K562 (cell line): ENCODE results near the gene GLIPR2. TPM values are rescaled to one million over a fixed set of nuclear protein-coding genes. Genes with fewer than 3 reads are reported as not detected.

Source experiments
- ATAC-seq: fragments of 200-7000 bp; cut with Tn5 transposase; 3 replicates; pipeline ENCODE4 v1.9.1; 2020; ENCODE audit warnings: moderate library complexity
- BruUV-seq: library from RNA; stranded (reverse); fragments of 400-500 nt; replicated peaks from 2 replicates; lab custom pipeline; 2021; lab: Mats Ljungman, UMichigan
- CTCF ChIA-PET: fragments of 300-600 bp; formaldehyde crosslinking; extraction: SDS; loops from one replicate; lab custom pipeline; 2021; ENCODE audit warnings: low intra/inter-chr PET ratio; lab: Yijun Ruan, JAX
- POLR2A ChIA-PET: fragments of 300-600, 350-650 bp; sonication (Branson Sonifier 250); formaldehyde crosslinking; extraction: SDS; loops from one replicate; lab custom pipeline; 2021; ENCODE audit warnings: antibody characterized with exemption, inconsistent platforms; lab: Yijun Ruan, JAX
- DNase-seq, 4 experiments: peaks; one replicate each; pipeline versions ENCODE4 v3.0.0 to v3.0.0-alpha.2; 2011 to 2018; ENCODE audit warnings: low spot score in 3 of 4, mixed read lengths in 3 of 4; ENCODE audit errors: extremely low read depth in 1 of 4
- FAIRE-seq: peaks from 2 replicates; lab custom pipeline; 2011; peaks lifted over from hg19 to GRCh38; lab: Jason Lieb, UNC
- H2AFZ ChIP-seq: 2 replicates; pipeline ENCODE4 v1.6.0; 2011; ENCODE audit warnings: low read depth, low read length, control low read depth, inconsistent platforms
- H3K27ac ChIP-seq: fragments of 200-600 bp; 3 replicates; pipeline ENCODE4 v1.8.0; 2011; ENCODE audit warnings: low read depth, mild to moderate bottlenecking, control low read depth, inconsistent platforms, low read length, moderate library complexity, mixed read lengths; ENCODE audit errors: extremely low read depth
- H3K27me3 ChIP-seq, 2 experiments: fragments of 300-600 bp in 1 of 2; 2 replicates in 1 of 2; 3 replicates in 1 of 2; pipeline versions ENCODE4 v1.6.0 to v1.8.0; 2011; ENCODE audit warnings: inconsistent platforms in 2 of 2, low read length in 2 of 2, mild to moderate bottlenecking in 1 of 2, mixed read lengths in 1 of 2, moderate library complexity in 1 of 2; ENCODE audit not compliant: control insufficient read depth in 2 of 2, insufficient read depth in 2 of 2
- H3K36me3 ChIP-seq: fragments of 300-600 bp; 3 replicates; pipeline ENCODE4 v1.8.0; 2011; ENCODE audit warnings: mild to moderate bottlenecking, low read length, inconsistent platforms; ENCODE audit not compliant: control insufficient read depth, insufficient read depth
- H3K4me1 ChIP-seq, 2 experiments: fragments of 200-600 bp in 1 of 2; replicated peaks in 1 of 2; 2 replicates in 1 of 2; 3 replicates in 1 of 2; pipeline versions ENCODE4 v1.5.1 to v1.8.0; 2011; ENCODE audit warnings: inconsistent platforms in 2 of 2, low read length in 2 of 2, mild to moderate bottlenecking in 1 of 2, mixed read lengths in 1 of 2, moderate library complexity in 1 of 2; ENCODE audit not compliant: control insufficient read depth in 2 of 2, insufficient read depth in 2 of 2
- H3K4me2 ChIP-seq: 2 replicates; pipeline ENCODE4 v1.6.1; 2011; ENCODE audit warnings: low read length, control low read depth, inconsistent platforms, mixed read lengths; ENCODE audit not compliant: insufficient read depth
- H3K4me3 ChIP-seq: fragments of 200-600 bp; sonication (generic), shearing (Covaris generic); 2 replicates; pipeline ENCODE4 v1.5.1; 2016; ENCODE audit warnings: control low read depth, inconsistent platforms
- H3K79me2 ChIP-seq: fragments of 200-600 bp; 3 replicates; pipeline ENCODE4 v1.8.0; 2011; ENCODE audit warnings: low read length, inconsistent platforms; ENCODE audit not compliant: control insufficient read depth, insufficient read depth
- H3K9ac ChIP-seq, 2 experiments: 2 replicates each; pipeline versions ENCODE4 v1.6.0 to v1.6.1; 2011; ENCODE audit warnings: low read depth in 2 of 2, low read length in 2 of 2, control low read depth in 1 of 2, inconsistent platforms in 1 of 2, mild to moderate bottlenecking in 1 of 2, mixed read lengths in 1 of 2; ENCODE audit not compliant: insufficient read depth in 1 of 2
- H3K9me1 ChIP-seq: one replicate; pipeline ENCODE4 v1.6.0; 2011; ENCODE audit warnings: inconsistent platforms, mild to moderate bottlenecking, low read length, moderate library complexity; ENCODE audit not compliant: control insufficient read depth, insufficient read depth
- H3K9me3 ChIP-seq: replicated peaks from 2 replicates; pipeline ENCODE4 v1.5.1; 2011; ENCODE audit warnings: low read depth, low read length, inconsistent platforms; ENCODE audit not compliant: control insufficient read depth, insufficient read depth
- H4K20me1 ChIP-seq: replicated peaks from 2 replicates; pipeline ENCODE4 v1.6.1; 2011; ENCODE audit warnings: low read length, inconsistent platforms, mixed read lengths; ENCODE audit not compliant: control insufficient read depth, insufficient read depth
- ATF3 ChIP-seq, 2 experiments: fragments of 450-650 bp in 1 of 2; sonication (generic) in 1 of 2; formaldehyde crosslinking in 1 of 2; IDR thresholded peaks in 1 of 2; conservative IDR thresholded peaks in 1 of 2; 2 replicates each; pipeline versions ENCODE4 v1.6.1 to v1.8.1; 2016 to 2023; ENCODE audit warnings: mild to moderate bottlenecking in 2 of 2, moderate library complexity in 2 of 2, inconsistent platforms in 1 of 2, missing genetic modification reagents in 1 of 2
- CREB5 ChIP-seq: fragments of 250-450 bp; sonication (Bioruptor Pico); IDR thresholded peaks from 2 replicates; pipeline ENCODE4 v1.5.0; 2020; ENCODE audit warnings: mild to moderate bottlenecking
- EP300 ChIP-seq: IDR thresholded peaks from 2 replicates; pipeline ENCODE4 v1.6.1; 2012; ENCODE audit warnings: low read length, improper control_type of control experiment
- MECOM ChIP-seq: fragments of 250-450 bp; sonication (Bioruptor Pico); IDR thresholded peaks from 2 replicates; pipeline ENCODE4 v1.8.0; 2022; ENCODE audit warnings: inconsistent platforms
- ZBTB2 ChIP-seq: fragments of 450-650 bp; IDR thresholded peaks from 2 replicates; pipeline ENCODE4 v1.6.1; 2016; ENCODE audit warnings: antibody characterized with exemption
- ZFX ChIP-seq: sonication (generic); formaldehyde crosslinking; IDR thresholded peaks from 2 replicates; pipeline ENCODE4 v1.8.0; 2022; ENCODE audit warnings: mild to moderate bottlenecking, missing genetic modification reagents, moderate library complexity
- ZNF354B ChIP-seq: fragments of 250-450 bp; sonication (Bioruptor Pico); IDR thresholded peaks from 2 replicates; pipeline ENCODE4 v1.4.0; 2020
- ZNF407 ChIP-seq: fragments of 450-650 bp; IDR thresholded peaks from 2 replicates; pipeline ENCODE4 v1.6.1; 2016; ENCODE audit warnings: low read depth
- WGBS: fragments of 100-300 bp; shearing (Covaris generic); methylation state at CpG from one replicate; pipeline ENCODE4 v1.1.6; 2016; ENCODE audit warnings: low coverage, mixed read lengths; ENCODE audit not compliant: insufficient coverage; ENCODE audit errors: missing lambda C conversion rate; 5-methylcytosine and 5-hydroxymethylcytosine counted together
- in situ Hi-C: fragments of 300-500 bp; cut with MboI; formaldehyde crosslinking; loops from 4 replicates; pipeline ENCODE4 v1.15.0; 2018; ENCODE audit warnings: inconsistent platforms, mixed read lengths
- intact Hi-C: fragments of 100-400 bp; cut with micrococcal nuclease; formaldehyde crosslinking; loops from 2 replicates; pipeline ENCODE4 v1.14.2; 2022
- polyA plus RNA-seq, 8 experiments: library from polyadenylated mRNA; depleted of rRNA in 4 of 8; stranded (reverse) in 5 of 8; unstranded in 3 of 8; fragments of >200 nt; fragmentation: Nextera tagmentation in 2 of 8; fragmentation: Illumina TruSeq in 1 of 8; extraction: Ambion mirVana in 2 of 8; extraction: Trizol in 1 of 8; gene quantifications; 2 replicates each; pipeline versions ENCODE4 v1.2.1 to v1.2.3, GENCODE V29; 2011 to 2014; ENCODE audit warnings: inconsistent platforms in 1 of 8, missing spikeins in 1 of 8
- total RNA-seq, 7 experiments: library from RNA; depleted of rRNA in 6 of 7; stranded (reverse); fragments of >200 nt in 6 of 7; fragmentation: Illumina TruSeq in 2 of 7; extraction: Trizol in 2 of 7; gene quantifications; 2 replicates each; pipeline versions ENCODE4 v1.2.1 to v1.2.3, GENCODE V29; 2011 to 2021; ENCODE audit warnings: low replicate concordance in 1 of 7

GLIPR2 gene
- total and polyA plus RNA-seq, 9 of the 15 experiments (the other 6 are each of a cell fraction or from before 2014, with no cell fraction given): 1.4 to 8.8 (median 2.9) TPM

GRCh38 chr9:36169166-36169565, 32.6 kb downstream of the GLIPR2 start, which contains the start of gene CCIN:
TSS of gene CCIN (plus strand) at chr9:36169388. CDS start at chr9:36169503, 115 bp downstream.
- no peaks in the 10 kb centered on the region for H3K9me1 ChIP-seq
- in situ Hi-C loops: loop anchor here (5.0 kb wide), 1 partner anchor 67 kb away; no protein-coding TSS in a partner anchor
- no peaks in the 10 kb centered on the region for H3K9me3 ChIP-seq
- peaks cover 5 to 16% of the 10 kb centered on the region in 2 experiments; a peak in 4 of 5 replicates for H3K4me1 ChIP-seq
- H3K9ac ChIP-seq: no peak within 1 kb of the TSS
- no peak within 1 kb of the TSS for H2AFZ ChIP-seq
- POLR2A ChIA-PET: interaction anchor here (0.9 kb wide), 1 partner anchor 17 kb away, joined by 3 read pairs; no protein-coding TSS in a partner anchor
- no peak within 1 kb of the TSS for H3K4me2 ChIP-seq
- WGBS: 16% methylated on average over 6 of the region's 6 CpGs
- CTCF ChIA-PET: no interaction called here
- DNase-seq (peak in 1 of 4 experiments; percentile 26), ATAC-seq (peak; percentile 51), FAIRE-seq (no peak)
- intact Hi-C loops: loop anchor here (5.0 kb wide), 2 partner anchors 147 to 212 kb away; partner anchors contain the start of gene OR2S2
- H3K36me3 ChIP-seq: no peaks in the 10 kb centered on the region
- no peaks in the 10 kb centered on the region for H3K79me2 ChIP-seq
- H4K20me1 ChIP-seq: no peaks in the 10 kb centered on the region
- H3K4me3 ChIP-seq: no peak within 1 kb of the TSS
- no TSS peak for BruUV-seq
- H3K27me3 ChIP-seq: peaks cover 0 to 15% of the 10 kb centered on the region in 2 experiments; a peak in 2 of 5 replicates
- H3K27ac ChIP-seq: no peak within 1 kb of the TSS
- TF ChIP-seq ZNF407 (no peak), ZBTB2 (no peak), EP300 (no peak), MECOM (no peak), ATF3 (IDR thresholded peaks at IDR 0.05) (peak; percentile 83), ATF3 (CRISPR knock-in tag; conservative IDR thresholded peaks at IDR 0.05) (no peak), ZNF354B (no peak), ZFX (CRISPR knock-in tag) (no peak), CREB5 (CRISPR knock-in tag) (no peak)
